Activated gamma-delta T cell treated with anti-CD3 and anti-CD28 coated beads, Interleukin-2, amount 50 U/mL, for 16 hours (primary cell): ENCODE data around the gene KLHL1.
"Not testable (repeated sequence)": the region's sequence is repeated elsewhere in the genome, so short reads cannot be mapped to it uniquely, and the experiment has no call there.

Experiments
- DNase-seq: peaks from one replicate; pipeline ENCODE4 v3.0.0-alpha.2; 2020; ENCODE audit warnings: low read depth

Gene KLHL1, protein sequence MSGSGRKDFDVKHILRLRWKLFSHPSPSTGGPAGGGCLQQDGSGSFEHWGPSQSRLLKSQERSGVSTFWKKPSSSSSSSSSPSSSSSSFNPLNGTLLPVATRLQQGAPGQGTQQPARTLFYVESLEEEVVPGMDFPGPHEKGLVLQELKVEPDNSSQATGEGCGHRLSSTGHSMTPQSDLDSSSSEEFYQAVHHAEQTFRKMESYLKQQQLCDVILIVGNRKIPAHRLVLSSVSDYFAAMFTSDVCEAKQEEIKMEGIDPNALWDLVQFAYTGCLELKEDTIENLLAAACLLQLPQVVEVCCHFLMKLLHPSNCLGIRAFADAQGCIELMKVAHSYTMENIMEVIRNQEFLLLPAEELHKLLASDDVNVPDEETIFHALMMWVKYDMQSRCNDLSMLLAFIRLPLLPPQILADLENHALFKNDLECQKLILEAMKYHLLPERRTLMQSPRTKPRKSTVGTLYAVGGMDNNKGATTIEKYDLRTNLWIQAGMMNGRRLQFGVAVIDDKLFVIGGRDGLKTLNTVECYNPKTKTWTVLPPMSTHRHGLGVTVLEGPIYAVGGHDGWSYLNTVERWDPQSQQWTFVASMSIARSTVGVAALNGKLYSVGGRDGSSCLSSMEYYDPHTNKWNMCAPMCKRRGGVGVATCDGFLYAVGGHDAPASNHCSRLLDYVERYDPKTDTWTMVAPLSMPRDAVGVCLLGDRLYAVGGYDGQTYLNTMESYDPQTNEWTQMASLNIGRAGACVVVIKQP

GRCh38 chr13:70108356-70109105 is at the start of gene KLHL1:
KLHL1 (minus strand) TSS chr13:70108452; CDS start chr13:70107699, 753 bp downstream.
- no peak for DNase-seq

DNA sequence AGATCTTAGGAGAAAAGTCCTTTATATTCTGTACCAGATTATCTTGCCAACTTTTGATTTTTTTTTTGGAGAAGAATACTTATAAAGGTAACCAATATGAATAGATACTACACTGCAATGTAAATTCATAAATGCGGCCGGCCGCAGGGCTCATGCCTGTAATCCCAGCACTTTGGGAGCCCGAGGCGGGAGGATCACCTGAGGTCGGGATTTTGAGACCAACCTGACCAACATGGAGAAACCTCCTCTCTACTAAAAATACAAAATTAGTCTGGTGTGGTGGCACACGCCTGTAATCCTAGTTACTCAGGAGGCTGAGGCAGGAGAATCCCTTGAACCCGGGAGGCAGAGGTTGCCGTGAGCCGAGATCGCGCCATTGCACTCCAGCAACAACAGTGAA is 34.4 kb upstream of the KLHL1 start:
- DNase-seq, result not testable (repeated sequence)

- no peak for DNase-seq
Measured at GRCh38 chr13:70128098-70128497, 19.8 kb upstream of the KLHL1 start.

DNA sequence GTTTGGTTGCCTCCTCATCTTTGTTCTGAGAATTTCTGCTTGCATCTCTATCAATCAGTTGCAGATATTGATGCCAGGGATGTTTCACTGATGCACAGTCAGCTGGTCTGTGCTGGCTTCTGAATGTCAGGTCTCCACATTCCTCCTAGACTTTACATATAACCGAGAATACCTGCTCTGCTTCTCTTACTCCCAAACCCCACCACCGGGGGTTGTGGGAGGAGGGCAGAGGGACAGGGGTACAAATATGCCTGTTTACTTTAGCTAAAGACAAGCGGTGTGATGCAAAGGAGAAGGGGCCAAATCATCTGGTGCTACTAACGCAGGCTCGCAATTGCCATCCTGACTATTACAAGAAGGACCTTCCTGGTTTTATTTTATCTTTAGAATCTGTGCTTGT is 17.4 kb upstream of the KLHL1 start:
- DNase-seq, result no peak

GRCh38 chr13:70117338-70117905 is 9.2 kb upstream of the KLHL1 start:
- no peak for DNase-seq

- DNase-seq, result no peak
Measured at GRCh38 chr13:70107498-70108281, 562 bp downstream of the KLHL1 start, which contains the start of gene ATXN8OS. ATXN8OS (plus strand) TSS chr13:70107826.

GRCh38 chr13:70107125-70107497 is 1.1 kb downstream of the KLHL1 start:
- no peak for DNase-seq

- DNase-seq, result no peak
Measured at GRCh38 chr13:70104481-70104880, 3.8 kb downstream of the KLHL1 start.

DNA sequence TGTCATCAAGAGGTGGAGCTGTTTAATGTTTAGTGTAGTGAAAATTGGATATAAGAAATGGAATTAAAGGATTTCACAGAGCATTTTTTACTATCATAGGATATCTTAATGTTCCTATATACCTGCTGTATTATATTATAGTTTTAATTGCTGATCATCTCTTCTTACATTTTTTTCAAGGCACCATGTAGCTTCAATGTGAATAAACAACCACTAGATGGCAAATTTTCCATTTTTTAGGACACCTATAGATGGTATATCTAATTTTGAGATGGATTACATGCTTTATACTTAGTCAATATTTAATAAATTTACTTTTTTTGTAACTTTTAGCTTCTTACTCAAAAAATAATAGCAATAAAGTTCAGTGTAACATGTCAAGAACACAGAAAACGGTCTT is 9.6 kb downstream of the KLHL1 start:
- DNase-seq, result no peak

DNA sequence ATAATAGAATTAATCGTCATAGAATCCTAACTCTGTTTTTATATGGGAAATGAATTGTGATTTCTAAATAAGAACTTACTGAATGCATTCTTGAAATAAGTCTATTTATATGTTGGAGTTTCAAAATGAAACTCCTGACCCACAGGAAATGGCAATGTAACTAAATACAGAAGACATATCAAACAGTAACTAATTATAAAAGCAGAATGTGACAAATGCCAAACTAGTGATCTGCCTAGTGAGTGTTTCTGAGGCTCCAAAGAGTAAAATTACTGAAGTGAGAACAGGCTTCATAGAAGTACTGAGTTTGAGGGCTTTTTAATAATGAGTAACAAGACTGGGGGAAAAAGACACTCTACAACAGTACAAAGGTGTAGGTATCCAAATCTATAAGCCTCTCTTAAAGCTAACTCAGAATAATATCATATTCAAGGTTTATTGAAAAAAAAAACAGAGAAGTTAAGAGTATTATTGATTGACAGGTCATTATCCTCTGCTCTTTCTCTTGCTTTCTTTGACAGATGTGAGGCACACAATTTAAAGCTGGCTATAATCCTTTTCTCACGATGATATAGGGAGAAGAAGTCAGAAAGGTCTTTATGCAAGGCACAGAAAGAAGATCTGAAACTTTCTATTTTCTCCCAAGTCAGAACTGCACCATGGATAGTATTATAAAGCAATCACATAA is 18.1 kb downstream of the KLHL1 start:
- DNase-seq, result no peak

GRCh38 chr13:70088926-70089325 is 19.3 kb downstream of the KLHL1 start:
- DNase-seq, result no peak

GRCh38 chr13:70087247-70087646 is 21.0 kb downstream of the KLHL1 start:
- no peak for DNase-seq

DNA sequence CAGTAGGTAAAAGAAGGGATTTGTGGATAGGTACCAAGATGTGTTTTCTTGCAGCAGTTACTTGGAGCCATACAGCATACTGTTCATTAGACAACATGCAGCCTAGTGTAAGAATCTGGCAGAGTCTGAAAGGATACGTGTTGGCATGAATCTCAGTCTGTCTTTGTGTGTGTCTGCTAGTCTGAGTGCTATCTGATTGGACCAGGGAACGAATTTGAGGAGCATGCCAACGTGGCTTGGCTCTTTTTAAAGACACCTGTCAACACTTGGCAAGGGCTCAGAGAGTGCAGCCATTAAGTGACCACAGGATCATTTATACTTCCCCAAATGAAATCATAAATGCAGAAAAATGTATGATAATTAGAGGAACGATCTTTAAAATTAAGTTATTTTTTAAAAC is 28.2 kb downstream of the KLHL1 start:
- no peak for DNase-seq

- DNase-seq, result no peak
Measured at GRCh38 chr13:70054572-70054971, 53.7 kb downstream of the KLHL1 start.

DNA sequence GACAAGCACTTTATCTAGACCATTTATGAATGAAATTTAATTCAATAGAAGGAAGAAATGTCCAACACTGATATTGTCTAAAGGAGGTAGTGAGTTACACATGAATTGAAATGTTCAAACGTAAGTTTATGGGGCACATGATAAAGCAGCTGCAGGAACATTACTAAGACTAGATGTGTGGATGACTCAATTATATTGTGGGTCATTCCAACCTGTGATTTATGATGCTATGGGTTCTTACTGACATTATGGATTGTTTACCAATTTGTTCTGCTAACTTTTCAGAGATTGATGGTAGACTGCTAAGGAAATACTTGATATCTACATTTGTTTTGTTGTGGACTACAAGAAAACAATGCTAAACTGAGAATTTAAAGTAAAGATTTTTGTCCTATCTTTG is 56.7 kb downstream of the KLHL1 start:
- no peak for DNase-seq

DNA sequence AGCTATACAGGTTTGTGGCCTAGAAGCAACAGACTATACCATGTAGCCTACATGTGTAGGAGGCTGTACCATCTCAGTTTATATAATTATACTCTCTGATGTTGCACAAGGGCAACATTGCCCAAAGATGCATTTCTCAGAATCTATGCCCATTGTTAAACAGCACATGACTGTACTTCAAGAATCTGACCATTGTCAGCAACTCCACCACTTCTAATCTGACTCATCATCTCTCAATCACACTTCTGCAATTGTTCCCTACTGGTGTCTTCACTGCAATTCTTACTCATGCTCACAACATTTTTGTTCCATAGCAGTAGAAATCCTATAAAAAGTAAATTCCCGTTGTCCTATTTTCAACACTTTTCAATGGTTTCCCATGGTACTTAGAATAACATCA is 64.6 kb downstream of the KLHL1 start:
- DNase-seq, result no peak

DNA sequence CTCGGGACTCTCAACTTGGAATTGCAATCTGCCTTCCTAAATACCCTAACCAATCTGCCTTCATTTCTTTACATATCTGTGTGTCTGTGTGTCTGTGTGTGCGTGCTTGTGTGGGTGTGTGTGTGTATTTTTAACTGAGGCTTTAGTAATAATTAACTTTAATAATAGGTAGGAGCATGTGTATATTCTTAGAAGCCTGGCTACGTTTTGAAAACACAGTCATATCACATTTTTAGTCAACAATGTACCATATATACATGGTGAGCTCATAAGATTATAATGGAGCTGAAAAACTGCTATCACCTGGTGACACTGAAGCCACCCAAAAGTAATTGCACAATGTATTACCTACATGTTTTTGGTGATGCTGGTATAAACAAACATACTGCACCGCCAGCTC is 66.1 kb downstream of the KLHL1 start:
- DNase-seq, result no peak

DNA sequence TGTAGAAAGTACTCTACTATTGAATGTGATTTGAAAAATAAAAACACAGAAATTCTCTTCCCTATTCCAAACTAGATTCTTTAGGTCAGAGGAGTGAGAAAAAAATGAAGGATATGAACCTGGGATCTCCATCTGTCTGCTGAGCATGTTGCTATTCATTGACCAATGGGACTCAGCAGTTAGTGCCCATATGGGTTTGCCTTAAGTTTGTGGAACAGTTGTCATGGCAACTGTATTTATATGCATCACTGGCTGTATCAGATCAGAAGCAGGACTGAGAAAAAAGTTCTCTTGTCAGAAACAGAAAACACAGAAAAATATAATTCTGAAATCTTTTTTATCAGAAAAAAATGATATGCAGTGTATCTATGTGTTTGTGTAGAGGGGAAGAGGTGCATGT is 74.0 kb downstream of the KLHL1 start:
- no peak for DNase-seq

GRCh38 chr13:70027551-70027950 is 80.7 kb downstream of the KLHL1 start:
- DNase-seq, result no peak

GRCh38 chr13:70023516-70023915 is 84.7 kb downstream of the KLHL1 start:
- no peak for DNase-seq

DNA sequence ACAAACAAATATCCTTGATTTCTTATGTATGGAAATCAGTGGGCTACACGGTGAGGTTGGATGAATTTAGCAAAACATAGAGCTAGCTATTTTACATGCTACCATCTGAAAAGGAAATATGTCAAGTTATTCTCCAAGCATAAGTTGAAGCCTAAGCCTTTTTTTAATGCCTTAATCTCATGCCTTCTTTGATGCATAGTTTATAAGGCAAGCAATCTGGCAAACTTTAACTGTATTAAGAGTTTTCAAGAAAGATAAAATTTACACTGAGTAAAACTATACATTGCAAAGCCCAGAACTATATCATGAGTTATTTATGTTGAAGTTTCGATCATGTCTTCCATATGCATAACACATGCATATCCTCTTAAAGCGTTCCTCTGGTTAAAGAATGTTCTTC is 85.6 kb downstream of the KLHL1 start:
- DNase-seq, result no peak
